ENCODE data around the gene TAS1R1. TPM values are rescaled to one million over a fixed set of nuclear protein-coding genes. Genes with fewer than 3 reads are reported as not detected.

Gene TAS1R1
- total RNA-seq, 1 donor from 2014 or later, result not detected

DNA sequence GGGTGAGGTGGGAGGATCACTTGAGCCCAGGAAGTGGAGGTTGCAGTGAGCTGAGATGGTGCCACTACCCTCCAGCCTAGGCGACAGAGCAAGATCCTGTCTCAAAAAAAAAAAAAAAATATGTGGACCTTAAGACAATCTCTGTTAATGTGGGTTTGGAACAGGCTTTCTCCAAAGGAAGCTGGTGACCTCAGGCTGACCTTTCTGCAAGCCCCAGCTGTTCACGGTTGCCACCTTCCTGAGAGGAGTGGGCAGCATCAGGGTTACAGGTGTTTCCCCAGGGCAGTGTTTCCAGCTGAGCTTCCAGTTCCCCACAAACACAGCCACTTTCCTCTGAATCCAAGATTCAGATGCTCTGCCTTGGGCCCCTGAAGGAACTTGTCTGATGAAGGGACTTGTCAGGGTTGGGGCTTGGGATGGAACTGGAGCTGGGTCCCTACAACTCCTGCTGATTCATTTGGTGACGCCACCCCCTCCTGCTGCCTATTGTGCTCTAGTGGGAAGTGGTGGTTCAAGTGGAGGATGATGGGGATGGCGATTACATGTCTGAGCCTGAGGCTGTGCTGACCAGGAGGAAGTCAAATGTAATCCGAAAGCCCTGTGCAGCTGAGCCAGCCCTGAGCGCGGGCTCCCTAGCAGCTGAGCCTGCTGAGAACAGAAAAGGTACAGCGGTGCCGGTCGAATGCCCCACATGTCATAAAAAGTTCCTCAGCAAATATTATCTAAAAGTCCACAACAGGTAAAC, 26.6 kb downstream of the TAS1R1 start:
- DNase-seq, result no peak
- H3K4me3 Mint-ChIP-seq, result peak overlapping the region; percentile 95

GRCh38 chr1:6582370-6582769, 27.3 kb downstream of the TAS1R1 start:
- Mint-ChIP-seq H3K36me3 (ENCODE audit: low read depth) (peaks cover 17% of the 10 kb centered on the region), H3K9me3 (no peaks in the 10 kb centered on the region), H3K4me3 (peak overlapping the region; percentile 15), H3K4me1 (peaks cover 45% of the 10 kb centered on the region), H3K27ac (peak overlapping the region; percentile 65), H3K27me3 (no peaks in the 10 kb centered on the region)
- POLR2A ChIA-PET, result interaction anchor here (4.3 kb wide), 1 partner anchor 19 kb away, joined by 94 read pairs; the partner anchor contains the start of gene KLHL21
- ATAC-seq (ENCODE audit: low read depth) (no peak), DNase-seq (no peak)
- TF ChIP-seq, protein P1, sequence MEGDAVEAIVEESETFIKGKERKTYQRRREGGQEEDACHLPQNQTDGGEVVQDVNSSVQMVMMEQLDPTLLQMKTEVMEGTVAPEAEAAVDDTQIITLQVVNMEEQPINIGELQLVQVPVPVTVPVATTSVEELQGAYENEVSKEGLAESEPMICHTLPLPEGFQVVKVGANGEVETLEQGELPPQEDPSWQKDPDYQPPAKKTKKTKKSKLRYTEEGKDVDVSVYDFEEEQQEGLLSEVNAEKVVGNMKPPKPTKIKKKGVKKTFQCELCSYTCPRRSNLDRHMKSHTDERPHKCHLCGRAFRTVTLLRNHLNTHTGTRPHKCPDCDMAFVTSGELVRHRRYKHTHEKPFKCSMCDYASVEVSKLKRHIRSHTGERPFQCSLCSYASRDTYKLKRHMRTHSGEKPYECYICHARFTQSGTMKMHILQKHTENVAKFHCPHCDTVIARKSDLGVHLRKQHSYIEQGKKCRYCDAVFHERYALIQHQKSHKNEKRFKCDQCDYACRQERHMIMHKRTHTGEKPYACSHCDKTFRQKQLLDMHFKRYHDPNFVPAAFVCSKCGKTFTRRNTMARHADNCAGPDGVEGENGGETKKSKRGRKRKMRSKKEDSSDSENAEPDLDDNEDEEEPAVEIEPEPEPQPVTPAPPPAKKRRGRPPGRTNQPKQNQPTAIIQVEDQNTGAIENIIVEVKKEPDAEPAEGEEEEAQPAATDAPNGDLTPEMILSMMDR (IDR thresholded peaks at IDR 0.05), result no peak
- intact Hi-C loops (cut with micrococcal nuclease), result no loop called here
- CTCF ChIA-PET, result no interaction called here

More for the DNA sequence above, 26.6 kb downstream of the TAS1R1 start:
- ChIA-PET POLR2A (interaction anchor here (0.5 to 4.3 kb wide), 3 partner anchors 20 to 1194 kb away, joined by 3 to 94 read pairs (median 16); partner anchors contain the start of gene KLHL21), CTCF (interaction anchor here (0.7 to 2.6 kb wide), 3 partner anchors 18 to 93 kb away, joined by 3 to 15 read pairs (median 4); partner anchors contain the start of genes NOL9 and TAS1R1)
- H3K36me3 Mint-ChIP-seq (ENCODE audit: low read depth), result peaks cover 16% of the 10 kb centered on the region
- H3K27ac Mint-ChIP-seq, result peak overlapping the region; percentile 65
- TF ChIP-seq, protein P1 (IDR thresholded peaks at IDR 0.05), result no peak
- H3K4me1 Mint-ChIP-seq, result peaks cover 41% of the 10 kb centered on the region
- H3K27me3 Mint-ChIP-seq, result no peaks in the 10 kb centered on the region
- H3K9me3 Mint-ChIP-seq, result no peaks in the 10 kb centered on the region
- no peak for ATAC-seq (ENCODE audit: low read depth)
- intact Hi-C loops (cut with micrococcal nuclease), result no loop called here

GRCh38 chr1:6584126-6585080, 29.3 kb downstream of the TAS1R1 start:
- CTCF ChIA-PET, result no interaction called here
- H3K36me3 Mint-ChIP-seq (ENCODE audit: low read depth), result peaks cover 31% of the 10 kb centered on the region
- POLR2A ChIA-PET, result interaction anchor here (0.7 kb wide), 1 partner anchor 31 kb away, joined by 4 read pairs; no protein-coding TSS in a partner anchor
- TF ChIP-seq, protein P1 (IDR thresholded peaks at IDR 0.05), result no peak
- no peaks in the 10 kb centered on the region for H3K27me3 Mint-ChIP-seq
- H3K27ac Mint-ChIP-seq, result no peak overlapping the region
- ATAC-seq (ENCODE audit: low read depth) (no peak), DNase-seq (no peak)
- peaks cover 42% of the 10 kb centered on the region for H3K4me1 Mint-ChIP-seq
- no peaks in the 10 kb centered on the region for H3K9me3 Mint-ChIP-seq
- intact Hi-C loops (cut with micrococcal nuclease), result no loop called here
- H3K4me3 Mint-ChIP-seq, result no peak overlapping the region

GRCh38 chr1:6585081-6585722, 30.1 kb downstream of the TAS1R1 start:
- intact Hi-C loops (cut with micrococcal nuclease), result no loop called here
- ATAC-seq (ENCODE audit: low read depth), result no peak
- DNase-seq, result no peak
- POLR2A ChIA-PET, result no interaction called here
- H3K27me3 Mint-ChIP-seq, result no peaks in the 10 kb centered on the region
- H3K9me3 Mint-ChIP-seq, result no peaks in the 10 kb centered on the region
- no peak overlapping the region for H3K27ac Mint-ChIP-seq
- peaks cover 37% of the 10 kb centered on the region for H3K4me1 Mint-ChIP-seq
- TF ChIP-seq, protein P1 (IDR thresholded peaks at IDR 0.05), result no peak
- H3K36me3 Mint-ChIP-seq (ENCODE audit: low read depth), result peaks cover 38% of the 10 kb centered on the region
- CTCF ChIA-PET, result no interaction called here
- H3K4me3 Mint-ChIP-seq, result no peak overlapping the region
